HCT116 (cell line): ENCODE measurements around the gene SAPCD2. TPM values are rescaled to one million over a fixed set of nuclear protein-coding genes. Genes with fewer than 3 reads are reported as not detected.

ENCODE experiments used
- ATAC-seq: fragments of 200-7000 bp; cut with Tn5 transposase; 2 replicates; pipeline ENCODE4 v1.9.1; 2020; ENCODE audit warnings: mild to moderate bottlenecking, moderate library complexity
- BruUV-seq: library from RNA; stranded (reverse); fragments of 400-500 nt; replicated peaks from 2 replicates; lab custom pipeline; 2021; lab: Mats Ljungman, UMichigan
- CTCF ChIA-PET: fragments of 300-600 bp; sonication (Branson Sonifier 250); formaldehyde crosslinking; loops from one replicate; lab custom pipeline; 2021; ENCODE audit warnings: antibody characterized with exemption; lab: Charles Lee
- POLR2A ChIA-PET: fragments of 300-600, 350-600 bp; sonication (Branson Sonifier 250); formaldehyde crosslinking; loops from one replicate; lab custom pipeline; 2021; ENCODE audit warnings: antibody characterized with exemption; lab: Charles Lee
- RAD21 ChIA-PET, 2 experiments: fragments of 300-600 bp; sonication (Branson Sonifier 250); formaldehyde crosslinking; loops; one replicate each; lab custom pipeline; 2023; ENCODE audit warnings: low total read pairs in 2 of 2; ENCODE audit not compliant: uncharacterized antibody in 2 of 2, unreplicated experiment in 2 of 2, low non-redundant PET in 1 of 2; lab: Charles Lee
- DNase-seq: peaks from one replicate; pipeline ENCODE4 v3.0.0-alpha.2; 2010; ENCODE audit warnings: low read depth, low spot score
- H2AFZ ChIP-seq: fragments of 200-600 bp; shearing (Covaris generic), sonication (generic); 2 replicates; pipeline ENCODE4 v1.6.1; 2017; ENCODE audit warnings: low read depth, mixed run types, mixed read lengths, antibody characterized with exemption, low read length; ENCODE audit not compliant: poor library complexity, severe bottlenecking
- H3K27ac ChIP-seq: 2 replicates; pipeline ENCODE4 v1.5.1; 2012; ENCODE audit warnings: low read depth, low read length
- H3K27me3 ChIP-seq: fragments of 200-600 bp; sonication (generic); 2 replicates; pipeline ENCODE4 v1.6.1; 2016; ENCODE audit warnings: mixed run types, low read length, mixed read lengths; ENCODE audit not compliant: insufficient read depth
- H3K36me3 ChIP-seq, 2 experiments: fragments of 200-500 bp in 1 of 2; fragments of 200-600 bp in 1 of 2; sonication (Bioruptor generic) in 1 of 2; sonication (generic) in 1 of 2; 2 replicates each; pipeline versions ENCODE4 v1.5.1 to v1.6.1; 2014 to 2016; ENCODE audit warnings: low read length in 2 of 2, inconsistent platforms in 1 of 2, mixed read lengths in 1 of 2, mixed run types in 1 of 2; ENCODE audit not compliant: insufficient read depth in 2 of 2, control insufficient read depth in 1 of 2
- H3K4me1 ChIP-seq, 2 experiments: fragments of 200-600 bp in 1 of 2; sonication (generic) in 1 of 2; 2 replicates each; pipeline versions ENCODE4 v1.5.1 to v1.6.1; 2012 to 2017; ENCODE audit warnings: low read length in 2 of 2, inconsistent platforms in 1 of 2, mild to moderate bottlenecking in 1 of 2, mixed read lengths in 1 of 2, mixed run types in 1 of 2, moderate library complexity in 1 of 2; ENCODE audit not compliant: insufficient read depth in 2 of 2, control insufficient read depth in 1 of 2
- H3K4me2 ChIP-seq: fragments of 200-600 bp; sonication (generic); 2 replicates; pipeline ENCODE4 v1.6.1; 2017; ENCODE audit warnings: mixed run types, low read length, mixed read lengths
- H3K4me3 ChIP-seq, 2 experiments: fragments of 200-600 bp in 1 of 2; sonication (generic) in 1 of 2; replicated peaks in 1 of 2; 2 replicates each; pipeline ENCODE4 v1.5.1; 2011 to 2016; ENCODE audit warnings: low read length in 2 of 2, control low read depth in 1 of 2, low read depth in 1 of 2, mild to moderate bottlenecking in 1 of 2, mixed read lengths in 1 of 2, mixed run types in 1 of 2
- H3K79me2 ChIP-seq: fragments of 200-600 bp; sonication (generic); 2 replicates; pipeline ENCODE4 v1.6.1; 2017; ENCODE audit warnings: mild to moderate bottlenecking, mixed run types, low read length, moderate library complexity, mixed read lengths; ENCODE audit not compliant: insufficient read depth
- H3K9ac ChIP-seq: fragments of 200-600 bp; sonication (generic); 2 replicates; pipeline ENCODE4 v1.6.1; 2016; ENCODE audit warnings: low read length, mixed read lengths
- H3K9me2 ChIP-seq: fragments of 200-600 bp; sonication (generic), shearing (Covaris generic); 2 replicates; pipeline ENCODE4 v1.6.1; 2017; ENCODE audit warnings: mixed run types, mild to moderate bottlenecking, moderate library complexity; ENCODE audit not compliant: insufficient read depth
- H3K9me3 ChIP-seq, 2 experiments: fragments of 200-500 bp in 1 of 2; fragments of 200-600 bp in 1 of 2; sonication (Bioruptor generic) in 1 of 2; sonication (generic) in 1 of 2; 2 replicates each; pipeline ENCODE4 v1.6.1; 2014 to 2017; ENCODE audit warnings: low read length in 2 of 2, mixed read lengths in 2 of 2, inconsistent platforms in 1 of 2, low read depth in 1 of 2, mild to moderate bottlenecking in 1 of 2, mixed run types in 1 of 2, moderate library complexity in 1 of 2; ENCODE audit not compliant: control insufficient read depth in 1 of 2, insufficient read depth in 1 of 2
- H4K20me1 ChIP-seq: fragments of 200-600 bp; sonication (generic), shearing (Covaris generic); 2 replicates; pipeline ENCODE4 v1.6.1; 2017; ENCODE audit warnings: mixed run types, mild to moderate bottlenecking, moderate library complexity; ENCODE audit not compliant: insufficient read depth
- CBX3 ChIP-seq: IDR thresholded peaks from 2 replicates; pipeline ENCODE4 v1.6.1; 2012; ENCODE audit warnings: low read depth
- CTCF ChIP-seq, 3 experiments: fragments of 200-600 bp in 1 of 3; sonication (generic) in 1 of 3; IDR thresholded peaks in 2 of 3; conservative IDR thresholded peaks in 1 of 3; 2 replicates each; pipeline ENCODE4 v1.5.1; 2012 to 2017; ENCODE audit warnings: low read depth in 2 of 3, low read length in 2 of 3, antibody characterized with exemption in 1 of 3, borderline replicate concordance in 1 of 3, control low read depth in 1 of 3, mild to moderate bottlenecking in 1 of 3, mixed read lengths in 1 of 3, mixed run types in 1 of 3, moderate library complexity in 1 of 3; ENCODE audit not compliant: insufficient read depth in 1 of 3
- EZH2 ChIP-seq: fragments of 200-600 bp; sonication (generic); IDR thresholded peaks from 2 replicates; pipeline ENCODE4 v1.6.1; 2017; ENCODE audit warnings: antibody characterized with exemption, mixed run types
- TCF7L2 ChIP-seq: IDR thresholded peaks from 2 replicates; pipeline ENCODE4 v1.7.0; 2011; ENCODE audit warnings: borderline replicate concordance, inconsistent platforms; ENCODE audit not compliant: insufficient read depth, insufficient read length; ENCODE audit errors: extremely low read depth
- ZBTB33 ChIP-seq: IDR thresholded peaks from 2 replicates; pipeline ENCODE4 v1.6.1; 2011; ENCODE audit warnings: mild to moderate bottlenecking, low read length, moderate library complexity; ENCODE audit not compliant: insufficient replicate concordance; ENCODE audit errors: extremely low read depth
- ZFX ChIP-seq: fragments of 450-650 bp; IDR thresholded peaks from 2 replicates; pipeline ENCODE4 v1.6.1; 2017
- intact Hi-C: fragments of 100-400 bp; cut with micrococcal nuclease; formaldehyde crosslinking; loops from 2 replicates; pipeline ENCODE4 v1.10.0; 2022
- total RNA-seq: library from RNA; stranded (reverse); gene quantifications from one replicate; pipeline ENCODE4 v1.2.1, GENCODE V29; 2021; ENCODE audit not compliant: unreplicated experiment

SAPCD2 gene
- total RNA-seq, 1 experiment from 2014 or later = 71.7 TPM

- Histone ChIP-seq H4K20me1 (no peaks in the 10 kb centered on the region), H3K9me2 (no peaks in the 10 kb centered on the region), H3K79me2 (peaks cover 27% of the 10 kb centered on the region; the same call in 1 of the 2 replicates), H3K36me3 (no peaks in the 10 kb centered on the region), H3K9ac (no peak overlapping the region), H3K27me3 (no peaks in the 10 kb centered on the region), H3K4me1 (peaks cover 37 to 54% of the 10 kb centered on the region in 2 experiments), H2AFZ (no peak overlapping the region), H3K4me2 (no peak overlapping the region), H3K4me3 (no peak overlapping the region), H3K27ac (no peak overlapping the region), H3K9me3 (no peaks in the 10 kb centered on the region)
- CTCF ChIA-PET = interaction anchor here (0.6 to 2.1 kb wide), 38 partner anchors 9 to 336 kb away, joined by 3 to 42 read pairs (median 5); partner anchors contain the start of genes AJM1, CLIC3, ENTPD2 and FBXW5
- no TSS peak for BruUV-seq
- no peak for ATAC-seq
- DNase-seq = no peak
- RAD21 ChIA-PET = interaction anchor here in 1 of 2 experiments (1.2 kb wide), 1 partner anchor 82 kb away, joined by 4 read pairs; no protein-coding TSS in a partner anchor
- POLR2A ChIA-PET = interaction anchor here (0.7 to 1.4 kb wide), 4 partner anchors 38 to 211 kb away, joined by 3 to 6 read pairs (median 6); partner anchors contain the start of genes PAXX and TUBB4B
- intact Hi-C loops = no loop called here
- no peak for TF ChIP-seq ZFX
- no peak for TF ChIP-seq CBX3
- TF ChIP-seq TCF7L2 = no peak
- TF ChIP-seq EZH2 = no peak
These were observed 40.4 kb downstream of the SAPCD2 start for GRCh38 chr9:137030006-137030405.

GRCh38 chr9:137029058-137029936, 41.1 kb downstream of the SAPCD2 start:
- no peaks in the 10 kb centered on the region for H3K9me3 ChIP-seq
- RAD21 ChIA-PET = interaction anchor here (0.9 to 1.2 kb wide), 3 partner anchors 81 to 121 kb away, joined by 3 to 4 read pairs (median 4); no protein-coding TSS in a partner anchor
- H3K79me2 ChIP-seq = peaks cover 31% of the 10 kb centered on the region
- DNase-seq (no peak), ATAC-seq (peak; percentile 77)
- H2AFZ ChIP-seq = no peak overlapping the region
- H3K9me2 ChIP-seq = no peaks in the 10 kb centered on the region
- peak overlapping the region; percentile 100 for H3K4me2 ChIP-seq
- peak overlapping the region; percentile 56 to 70 for H3K4me3 ChIP-seq
- BruUV-seq = no TSS peak
- H3K9ac ChIP-seq = peak overlapping the region; percentile 59; the same call in 1 of the 2 replicates
- intact Hi-C loops = loop anchor here (5.0 kb wide), 1 partner anchor 182 kb away; the partner anchor contains the start of gene PHPT1
- no peaks in the 10 kb centered on the region for H3K36me3 ChIP-seq
- POLR2A ChIA-PET = interaction anchor here (0.5 to 1.4 kb wide), 6 partner anchors 37 to 212 kb away, joined by 3 to 6 read pairs (median 4); partner anchors contain the start of genes PAXX and TUBB4B
- CTCF ChIA-PET = interaction anchor here (0.6 to 2.1 kb wide), 38 partner anchors 10 to 336 kb away, joined by 3 to 42 read pairs (median 5); partner anchors contain the start of genes AJM1, CLIC3, ENTPD2 and FBXW5
- no peaks in the 10 kb centered on the region for H4K20me1 ChIP-seq
- TF ChIP-seq ZBTB33 = no peak
- TF ChIP-seq CTCF (IDR thresholded peaks at IDR 0.05 in 2 of 3, conservative IDR thresholded peaks at IDR 0.05 in 1 of 3; ENCODE audit: borderline replicate concordance in 1 of 3, insufficient read depth in 1 of 3, low read depth in 2 of 3, low read length in 2 of 3) = peak in 2 of 3 experiments; percentile 87 to 97; a peak in 4 of 6 replicates
- H3K27ac ChIP-seq = peak overlapping the region; percentile 85; the same call in 1 of the 2 replicates
- no peaks in the 10 kb centered on the region for H3K27me3 ChIP-seq
- H3K4me1 ChIP-seq = peaks cover 32 to 49% of the 10 kb centered on the region in 2 experiments
